LNCAP (cell line): ENCODE results near the gene SEC24A.

Source experiments
- TF ChIP-seq, protein P1 (sequence below): fragments of 450-650 bp; IDR thresholded peaks from 2 replicates; pipeline ENCODE4 v1.5.1; 2017; ENCODE audit warnings: mild to moderate bottlenecking

The SEC24A gene

GRCh38 chr5:134724872-134725271, 76.3 kb downstream of the SEC24A start:
- TF ChIP-seq, protein P1, sequence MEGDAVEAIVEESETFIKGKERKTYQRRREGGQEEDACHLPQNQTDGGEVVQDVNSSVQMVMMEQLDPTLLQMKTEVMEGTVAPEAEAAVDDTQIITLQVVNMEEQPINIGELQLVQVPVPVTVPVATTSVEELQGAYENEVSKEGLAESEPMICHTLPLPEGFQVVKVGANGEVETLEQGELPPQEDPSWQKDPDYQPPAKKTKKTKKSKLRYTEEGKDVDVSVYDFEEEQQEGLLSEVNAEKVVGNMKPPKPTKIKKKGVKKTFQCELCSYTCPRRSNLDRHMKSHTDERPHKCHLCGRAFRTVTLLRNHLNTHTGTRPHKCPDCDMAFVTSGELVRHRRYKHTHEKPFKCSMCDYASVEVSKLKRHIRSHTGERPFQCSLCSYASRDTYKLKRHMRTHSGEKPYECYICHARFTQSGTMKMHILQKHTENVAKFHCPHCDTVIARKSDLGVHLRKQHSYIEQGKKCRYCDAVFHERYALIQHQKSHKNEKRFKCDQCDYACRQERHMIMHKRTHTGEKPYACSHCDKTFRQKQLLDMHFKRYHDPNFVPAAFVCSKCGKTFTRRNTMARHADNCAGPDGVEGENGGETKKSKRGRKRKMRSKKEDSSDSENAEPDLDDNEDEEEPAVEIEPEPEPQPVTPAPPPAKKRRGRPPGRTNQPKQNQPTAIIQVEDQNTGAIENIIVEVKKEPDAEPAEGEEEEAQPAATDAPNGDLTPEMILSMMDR, result no peak

- TF ChIP-seq, protein P1, result no peak
These were observed 84.2 kb downstream of the SEC24A start for GRCh38 chr5:134732819-134733218.

- TF ChIP-seq, protein P1, result no peak
These were observed 86.7 kb downstream of the SEC24A start for GRCh38 chr5:134735243-134735642.

- TF ChIP-seq, protein P1, result no peak
These were observed 87.7 kb downstream of the SEC24A start for GRCh38 chr5:134736173-134736812.

GRCh38 chr5:134738133-134738962, 89.8 kb downstream of the SEC24A start, which contains the start of gene CAMLG:
Gene CAMLG, plus strand, starts transcription at chr5:134738548. Its CDS starts 73 bp downstream, at chr5:134738621.
- TF ChIP-seq, protein P1, result no peak

- TF ChIP-seq, protein P1, result peak; percentile 58
These were observed 90.5 kb downstream of the SEC24A start for GRCh38 chr5:134738963-134739661.

GRCh38 chr5:134741052-134741451, 92.5 kb downstream of the SEC24A start:
- TF ChIP-seq, protein P1, result no peak
